ENCODE data around the gene ATIC. TPM values are rescaled to one million over a fixed set of nuclear protein-coding genes. Genes with fewer than 3 reads are reported as not detected.

Gene ATIC
- total and polyA plus RNA-seq, 2 of the 8 experiments (the other 6 are each of a cell fraction or from before 2014, with no cell fraction given), result 139 to 319 TPM

GRCh38 chr2:215380699-215381098 is 68.8 kb downstream of the ATIC start:
- Histone ChIP-seq H2BK20ac (ENCODE audit: low read length) (no peak overlapping the region), H3K56ac (replicated peaks; ENCODE audit: insufficient read length, low read depth, low read length) (no peak overlapping the region), H4K20me1 (replicated peaks in 1 of 2; ENCODE audit: control insufficient read depth in 1 of 2, insufficient read depth in 2 of 2, low read length in 2 of 2) (peaks cover 0 to 2% of the 10 kb centered on the region in 2 experiments), H2BK5ac (ENCODE audit: low read depth, low read length) (no peak overlapping the region), H3K9me3 (ENCODE audit: insufficient read depth in 2 of 2, low read depth in 1 of 2, low read length in 1 of 2) (no peaks in the 10 kb centered on the region), H3K14ac (ENCODE audit: insufficient read length) (no peak overlapping the region), H2BK120ac (replicated peaks; ENCODE audit: low read depth, low read length) (no peak overlapping the region), H2AFZ (ENCODE audit: low read length) (no peak overlapping the region), H3K4me2 (ENCODE audit: insufficient read depth in 1 of 2, low read depth in 2 of 2, low read length in 2 of 2) (no peak overlapping the region), H3K79me2 (ENCODE audit: control insufficient read depth in 1 of 2, insufficient read depth in 2 of 2, low read length in 2 of 2) (no peaks in the 10 kb centered on the region), H2AK5ac (ENCODE audit: low read depth, low read length) (no peak overlapping the region), H2BK12ac (ENCODE audit: low read depth, low read length) (no peak overlapping the region), H3K23me2 (ENCODE audit: low read depth, low read length) (no peaks in the 10 kb centered on the region), H3K27me3 (replicated peaks in 1 of 4; ENCODE audit: control insufficient read depth in 3 of 4, extremely low read depth in 1 of 4, insufficient read depth in 3 of 4, low read length in 3 of 4) (no peaks in the 10 kb centered on the region), H4K5ac (ENCODE audit: insufficient read length, low read depth, low read length) (no peak overlapping the region), H3K27ac (ENCODE audit: low read depth, low read length) (no peak overlapping the region), H4K8ac (ENCODE audit: extremely low read depth, insufficient read depth, low read length) (no peak overlapping the region; the same call in 1 of the 2 replicates), H3K36me3 (ENCODE audit: control insufficient read depth in 2 of 4, insufficient read depth in 4 of 4, low read length in 3 of 4) (peaks cover 2 to 18% (median 11%) of the 10 kb centered on the region in 4 experiments; a peak in 6 of 8 replicates), H3K79me1 (ENCODE audit: low read depth, low read length) (no peaks in the 10 kb centered on the region), H4K91ac (replicated peaks; ENCODE audit: insufficient read length, low read length) (no peak overlapping the region), H3K4me1 (replicated peaks in 1 of 4; ENCODE audit: control insufficient read depth in 3 of 4, insufficient read depth in 4 of 4, low read length in 3 of 4) (no peaks in the 10 kb centered on the region), H2BK15ac (ENCODE audit: low read length) (no peak overlapping the region), H3K4me3 (ENCODE audit: extremely low read depth in 1 of 4, insufficient read depth in 2 of 4, low read depth in 3 of 4, low read length in 4 of 4) (no peak overlapping the region), H3K4ac (replicated peaks; ENCODE audit: insufficient read length, low read depth, low read length) (no peak overlapping the region), H3K9ac (replicated peaks in 1 of 4; ENCODE audit: extremely low read depth in 1 of 4, low read depth in 3 of 4, low read length in 3 of 4) (no peak overlapping the region), H3K18ac (ENCODE audit: extremely low read depth, low read length) (no peak overlapping the region), H3K23ac (ENCODE audit: insufficient read length) (no peak overlapping the region)
- 88% methylated on average over 7 of the region's 7 CpGs; no CpG with 5 or more reads in 1 of the 2 experiments for WGBS, 2 experiments (ENCODE audit: extremely low coverage in 1 of 2, insufficient coverage in 1 of 2, insufficient read length in 1 of 2, insufficient replicate concordance in 2 of 2, low coverage in 1 of 2, low lambda C conversion rate in 2 of 2, missing lambda C conversion rate in 1 of 2)
- ChIA-PET POLR2A (ENCODE audit: partially characterized antibody) (no interaction called here), CTCF (ENCODE audit: partially characterized antibody) (no interaction called here)
- no peak for DNase-seq (ENCODE audit: low read depth in 1 of 2, low spot score in 2 of 2)
- TF ChIP-seq SAP30 (IDR thresholded peaks at IDR 0.05; ENCODE audit: insufficient read depth, insufficient replicate concordance, low read length) (no peak), SP1 (IDR thresholded peaks at IDR 0.05; ENCODE audit: low read depth, low read length) (no peak), RFX5 (IDR thresholded peaks at IDR 0.05; ENCODE audit: borderline replicate concordance, low read depth, low read length) (no peak), SP4 (IDR thresholded peaks at IDR 0.05; ENCODE audit: low read length) (no peak), BACH1 (IDR thresholded peaks at IDR 0.05; ENCODE audit: low read length) (no peak), ASH2L (IDR thresholded peaks at IDR 0.05; ENCODE audit: low read length) (no peak), GTF2F1 (IDR thresholded peaks at IDR 0.05; ENCODE audit: borderline replicate concordance, low read depth, low read length) (no peak)
- FAIRE-seq, result no peak
